ENCODE measurements around the gene OR9G4. TPM values are rescaled to one million over a fixed set of nuclear protein-coding genes. Genes with fewer than 3 reads are reported as not detected.

The OR9G4 gene
- total and polyA plus RNA-seq, 2 of the 4 experiments (the other 2 are of a cell fraction) = not detected

DNA sequence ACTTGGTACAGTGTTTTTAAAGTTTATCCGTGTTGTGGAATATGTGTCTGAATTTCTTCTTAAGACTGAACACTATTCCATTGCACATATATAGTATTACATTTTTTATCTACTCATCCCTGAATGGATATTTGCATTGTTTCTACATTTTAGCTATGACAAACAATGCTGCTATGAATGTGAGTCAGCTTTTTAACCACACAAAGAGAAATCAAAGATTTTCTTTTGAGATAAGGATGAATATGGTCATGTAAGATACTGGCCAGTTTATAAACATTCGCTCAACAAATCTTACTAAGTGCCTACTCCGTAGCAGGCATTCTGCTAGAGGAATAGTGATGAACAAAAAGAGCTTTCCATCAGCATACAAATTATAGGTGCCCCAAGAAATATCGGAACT is 16.5 kb upstream of the OR9G4 start:
- H4K91ac ChIP-seq (ENCODE audit: insufficient read depth, low read depth, low read length) = no peak overlapping the region
- no peak overlapping the region for H3K4me2 ChIP-seq (ENCODE audit: low read depth, low read length)
- in situ Hi-C loops (cut with MboI; ENCODE audit: low sequenced_read_pairs) = no loop called here
- H3K23ac ChIP-seq (ENCODE audit: low read depth, low read length) = no peak overlapping the region
- no peak for ATAC-seq (ENCODE audit: low read depth)
- no peak overlapping the region for H4K5ac ChIP-seq (ENCODE audit: low read depth, low read length)
- ChIA-PET CTCF (no interaction called here), POLR2A (ENCODE audit: unreplicated experiment) (no interaction called here)
- H2AK9ac ChIP-seq (replicated peaks; ENCODE audit: low read depth, low read length, poor library complexity) = no peak overlapping the region
- H2BK120ac ChIP-seq (ENCODE audit: low read depth, low read length) = no peak overlapping the region
- H2BK15ac ChIP-seq (ENCODE audit: low read depth, low read length) = no peak overlapping the region
- no peaks in the 10 kb centered on the region for H3K4me1 ChIP-seq (ENCODE audit: control insufficient read depth, insufficient read depth, low read length)
- no peak overlapping the region for H3K14ac ChIP-seq (replicated peaks; ENCODE audit: low read depth, low read length)
- no peaks in the 10 kb centered on the region for H4K20me1 ChIP-seq (ENCODE audit: insufficient read depth, low read length)
- H3K27ac ChIP-seq (ENCODE audit: insufficient read depth, low read length) = no peak overlapping the region
- peaks cover 5% of the 10 kb centered on the region; the same call in 1 of the 2 replicates for H3K9me3 ChIP-seq (ENCODE audit: control insufficient read depth, insufficient read depth, low read length)
- no peak overlapping the region for H2BK5ac ChIP-seq (ENCODE audit: low read depth, low read length, poor library complexity, severe bottlenecking)
- no peak for DNase-seq
- no peak overlapping the region for H3K56ac ChIP-seq (ENCODE audit: extremely low read depth, insufficient read depth, low read length)
- no peak overlapping the region for H3K4ac ChIP-seq (ENCODE audit: low read depth, low read length)
- no peak overlapping the region for H2BK20ac ChIP-seq (ENCODE audit: low read depth, low read length)
- H3K79me1 ChIP-seq (ENCODE audit: low read depth in 1 of 2, low read length in 2 of 2) = no peaks in the 10 kb centered on the region
- no peak overlapping the region for H2AK5ac ChIP-seq (ENCODE audit: low read depth, low read length)
- dilution Hi-C loops (cut with HindIII; ENCODE audit: low sequenced_read_pairs, unreplicated experiment) = no loop called here
- H3K9ac ChIP-seq (ENCODE audit: low read depth, low read length) = no peak overlapping the region
- 80% methylated on average over 1 of the region's 4 CpGs; no CpG with 5 or more reads in 1 of the 2 experiments for WGBS, 2 experiments (ENCODE audit: extremely low coverage in 2 of 2, insufficient read length in 1 of 2)
- H3K9me1 ChIP-seq (ENCODE audit: insufficient read depth, low read length) = no peaks in the 10 kb centered on the region
- no peak overlapping the region for H3K18ac ChIP-seq (ENCODE audit: low read depth, low read length)
- intact Hi-C loops (cut with micrococcal nuclease) = no loop called here
- no peak overlapping the region for H2AFZ ChIP-seq (replicated peaks; ENCODE audit: low read length, poor library complexity)
- no peaks in the 10 kb centered on the region for H3K36me3 ChIP-seq (ENCODE audit: control insufficient read depth, insufficient read depth, low read length)
- no peak overlapping the region for H4K8ac ChIP-seq (ENCODE audit: low read depth in 2 of 2, low read length in 2 of 2)
- no TSS peak for BruUV-seq (replicated peaks)
- no peak for TF ChIP-seq SMC3 (IDR thresholded peaks at IDR 0.05; ENCODE audit: low read depth, low read length)
- TF ChIP-seq, protein P1, sequence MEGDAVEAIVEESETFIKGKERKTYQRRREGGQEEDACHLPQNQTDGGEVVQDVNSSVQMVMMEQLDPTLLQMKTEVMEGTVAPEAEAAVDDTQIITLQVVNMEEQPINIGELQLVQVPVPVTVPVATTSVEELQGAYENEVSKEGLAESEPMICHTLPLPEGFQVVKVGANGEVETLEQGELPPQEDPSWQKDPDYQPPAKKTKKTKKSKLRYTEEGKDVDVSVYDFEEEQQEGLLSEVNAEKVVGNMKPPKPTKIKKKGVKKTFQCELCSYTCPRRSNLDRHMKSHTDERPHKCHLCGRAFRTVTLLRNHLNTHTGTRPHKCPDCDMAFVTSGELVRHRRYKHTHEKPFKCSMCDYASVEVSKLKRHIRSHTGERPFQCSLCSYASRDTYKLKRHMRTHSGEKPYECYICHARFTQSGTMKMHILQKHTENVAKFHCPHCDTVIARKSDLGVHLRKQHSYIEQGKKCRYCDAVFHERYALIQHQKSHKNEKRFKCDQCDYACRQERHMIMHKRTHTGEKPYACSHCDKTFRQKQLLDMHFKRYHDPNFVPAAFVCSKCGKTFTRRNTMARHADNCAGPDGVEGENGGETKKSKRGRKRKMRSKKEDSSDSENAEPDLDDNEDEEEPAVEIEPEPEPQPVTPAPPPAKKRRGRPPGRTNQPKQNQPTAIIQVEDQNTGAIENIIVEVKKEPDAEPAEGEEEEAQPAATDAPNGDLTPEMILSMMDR (conservative IDR thresholded peaks at IDR 0.05; ENCODE audit: low read depth, low read length) = no peak
- TF ChIP-seq BHLHE40 (IDR thresholded peaks at IDR 0.05; ENCODE audit: low read depth, low read length) = no peak
- TF ChIP-seq RCOR1 (IDR thresholded peaks at IDR 0.05; ENCODE audit: insufficient replicate concordance, low read length) = no peak
- no peak for TF ChIP-seq POLR2A (IDR thresholded peaks at IDR 0.05; ENCODE audit: low read depth, low read length)
- no peak for TF ChIP-seq RFX5 (IDR thresholded peaks at IDR 0.05; ENCODE audit: low read depth, low read length)
- no peak for TF ChIP-seq RAD21 (IDR thresholded peaks at IDR 0.05; ENCODE audit: low read length)
- no peak for TF ChIP-seq MXI1 (IDR thresholded peaks at IDR 0.05; ENCODE audit: borderline replicate concordance, low read depth, low read length)
- TF ChIP-seq, protein P2, sequence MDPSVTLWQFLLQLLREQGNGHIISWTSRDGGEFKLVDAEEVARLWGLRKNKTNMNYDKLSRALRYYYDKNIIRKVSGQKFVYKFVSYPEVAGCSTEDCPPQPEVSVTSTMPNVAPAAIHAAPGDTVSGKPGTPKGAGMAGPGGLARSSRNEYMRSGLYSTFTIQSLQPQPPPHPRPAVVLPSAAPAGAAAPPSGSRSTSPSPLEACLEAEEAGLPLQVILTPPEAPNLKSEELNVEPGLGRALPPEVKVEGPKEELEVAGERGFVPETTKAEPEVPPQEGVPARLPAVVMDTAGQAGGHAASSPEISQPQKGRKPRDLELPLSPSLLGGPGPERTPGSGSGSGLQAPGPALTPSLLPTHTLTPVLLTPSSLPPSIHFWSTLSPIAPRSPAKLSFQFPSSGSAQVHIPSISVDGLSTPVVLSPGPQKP (IDR thresholded peaks at IDR 0.05; ENCODE audit: borderline replicate concordance, low read depth, low read length) = no peak
- TF ChIP-seq NFE2L2 (IDR thresholded peaks at IDR 0.05; ENCODE audit: low read depth, low read length) = no peak
- TF ChIP-seq CEBPB (IDR thresholded peaks at IDR 0.05; ENCODE audit: low read depth, low read length) = no peak
- TF ChIP-seq MAFK (IDR thresholded peaks at IDR 0.05; ENCODE audit: low read depth, low read length) = no peak
- TF ChIP-seq FOS (IDR thresholded peaks at IDR 0.05; ENCODE audit: low read depth, low read length) = no peak
- no peak for TF ChIP-seq CHD1 (IDR thresholded peaks at IDR 0.05; ENCODE audit: low read depth, low read length)
- no peak for TF ChIP-seq MAZ (IDR thresholded peaks at IDR 0.05; ENCODE audit: borderline replicate concordance, low read depth, low read length)
- no peaks in the 10 kb centered on the region for H3K27me3 ChIP-seq (ENCODE audit: control insufficient read depth, insufficient read depth, low read length)
- H3K4me3 ChIP-seq (ENCODE audit: insufficient read depth, low read depth, low read length) = no peak overlapping the region

All from IMR-90 (cell line).